OCI-LY7 (cell line): ENCODE results near the gene TJP2.

Experiments
- CTCF ChIP-seq: fragments of 200-600 bp; sonication (generic); conservative IDR thresholded peaks from 2 replicates; pipeline ENCODE4 v1.5.1; 2014; ENCODE audit warnings: mild to moderate bottlenecking, antibody characterized with exemption, low read length, moderate library complexity, mixed read lengths
- EZH2phosphoT487 ChIP-seq: fragments of 200-600 bp; sonication (generic); IDR thresholded peaks from 2 replicates; pipeline ENCODE4 v1.6.1; 2018; ENCODE audit warnings: low read depth, borderline replicate concordance, mild to moderate bottlenecking, mixed run types, antibody characterized with exemption, low read length, moderate library complexity, mixed read lengths

GRCh38 chr9:69249337-69249736, 75.3 kb downstream of the TJP2 start:
- TF ChIP-seq EZH2phosphoT487 (no peak), CTCF (no peak)
